Cardiac septum (tissue), 1 donor: ENCODE results near the gene HYI. TPM values are rescaled to one million over a fixed set of nuclear protein-coding genes. Genes with fewer than 3 reads are reported as not detected.

Source experiments
- DNase-seq: peaks from one replicate; pipeline ENCODE4 v3.0.0-alpha.2; 2020; ENCODE audit warnings: low spot score
- intact Hi-C: fragments of 100-400 bp; cut with DNase I; formaldehyde crosslinking; loops from one replicate; pipeline ENCODE4 v1.14.0; 2022
- total RNA-seq: library from RNA; stranded (reverse); fragmentation: NEBNext Ultra II Directional; extraction: Animal tissue kit (Norgen Biotek cat#: 25700); gene quantifications from one replicate; pipeline ENCODE4 v1.2.1, GENCODE V29; 2021
- donor health status: DM: no; HTN: no; CAD: no.

The HYI gene
- total RNA-seq, 1 donor from 2014 or later = 26.3 TPM

DNA sequence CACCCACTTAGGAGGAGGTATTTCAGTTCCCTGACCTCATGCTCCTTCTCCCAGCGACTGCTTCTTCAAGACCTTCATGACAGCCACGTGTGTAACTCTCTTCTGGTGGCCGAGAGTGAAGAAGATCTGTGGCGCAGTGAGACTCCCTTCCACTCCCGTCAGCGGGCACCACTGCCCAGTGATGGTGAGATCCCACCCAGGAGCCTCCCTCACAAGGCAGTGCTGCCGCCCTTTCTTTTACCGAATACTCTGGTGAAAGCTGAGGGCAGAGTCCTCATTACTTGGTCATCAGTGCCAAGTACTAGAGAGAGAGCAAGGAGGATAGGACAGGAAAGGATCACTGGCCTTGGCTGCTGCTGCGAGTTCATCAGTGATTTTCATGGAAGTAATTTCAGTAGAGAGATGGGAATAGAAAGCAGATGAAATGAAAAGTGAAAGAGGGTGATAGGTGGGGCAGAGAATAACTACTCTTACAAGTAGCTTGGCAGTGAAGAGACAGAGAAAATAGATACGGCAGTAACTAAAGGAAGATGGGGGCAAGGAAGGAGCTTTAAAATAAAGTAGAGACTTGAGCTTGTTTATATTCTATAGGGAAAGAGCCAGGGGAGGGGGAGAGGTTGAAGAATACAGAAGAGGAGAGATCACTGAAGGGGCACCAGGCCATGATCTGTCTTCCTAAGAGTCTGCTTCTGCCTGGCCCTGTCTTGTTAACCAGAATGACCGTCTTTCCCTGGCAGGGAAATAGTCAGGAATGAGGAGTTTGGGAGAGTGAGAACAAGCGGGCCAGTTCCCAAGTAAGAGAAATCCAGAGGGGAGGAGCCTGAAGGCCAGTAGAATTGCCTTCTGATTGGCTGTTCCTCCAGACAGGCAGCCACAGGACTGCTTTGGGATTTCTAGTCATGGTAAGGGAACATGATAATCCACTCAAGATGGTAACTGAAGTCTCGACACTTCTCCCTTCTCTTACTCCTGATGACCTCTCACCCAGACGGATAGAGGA, 18.3 kb downstream of the HYI start:
- intact Hi-C loops = no loop called here
- DNase-seq = peak; percentile 72

DNA sequence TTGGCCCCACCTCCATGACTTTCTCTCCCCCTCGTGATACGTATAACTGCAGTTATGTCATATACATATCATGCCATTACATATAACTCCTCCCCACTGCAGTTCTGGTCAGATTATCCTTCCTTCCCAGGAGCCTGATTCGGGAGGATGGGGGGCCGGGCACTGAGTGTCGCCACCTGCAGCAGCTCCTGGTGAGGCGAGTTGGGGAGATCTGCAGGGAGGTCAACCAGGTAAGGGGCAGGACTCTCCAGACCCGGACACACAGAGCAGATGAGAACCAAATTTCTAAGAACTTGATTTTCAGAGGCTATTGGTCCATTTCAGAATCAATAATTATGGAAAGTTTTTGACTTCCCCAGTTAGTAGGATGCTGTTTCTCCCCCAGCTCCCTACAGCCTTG, 19.5 kb downstream of the HYI start:
- DNase-seq = peak; percentile 46
- intact Hi-C loops = no loop called here

DNA sequence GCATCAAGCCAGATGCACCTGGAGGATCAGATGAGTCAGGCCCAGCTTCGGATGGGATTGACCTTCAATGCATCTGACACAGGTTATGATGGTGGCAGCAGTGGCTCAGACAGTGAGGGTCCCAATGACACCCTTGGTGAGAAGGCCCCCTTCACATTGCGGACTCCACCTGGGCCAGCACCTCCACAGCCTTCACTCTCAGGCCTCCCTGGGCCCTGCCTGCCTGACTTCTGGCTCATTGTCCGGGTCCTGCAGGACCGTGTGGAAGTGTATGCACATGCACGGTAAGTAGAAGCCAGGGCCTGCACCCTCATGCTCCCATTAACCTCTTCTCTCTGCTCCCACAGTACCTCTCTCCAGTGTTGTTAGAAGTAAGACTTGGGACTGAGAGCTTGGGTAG, 20.8 kb downstream of the HYI start:
- intact Hi-C loops = no loop called here
- DNase-seq = peak; percentile 43

DNA sequence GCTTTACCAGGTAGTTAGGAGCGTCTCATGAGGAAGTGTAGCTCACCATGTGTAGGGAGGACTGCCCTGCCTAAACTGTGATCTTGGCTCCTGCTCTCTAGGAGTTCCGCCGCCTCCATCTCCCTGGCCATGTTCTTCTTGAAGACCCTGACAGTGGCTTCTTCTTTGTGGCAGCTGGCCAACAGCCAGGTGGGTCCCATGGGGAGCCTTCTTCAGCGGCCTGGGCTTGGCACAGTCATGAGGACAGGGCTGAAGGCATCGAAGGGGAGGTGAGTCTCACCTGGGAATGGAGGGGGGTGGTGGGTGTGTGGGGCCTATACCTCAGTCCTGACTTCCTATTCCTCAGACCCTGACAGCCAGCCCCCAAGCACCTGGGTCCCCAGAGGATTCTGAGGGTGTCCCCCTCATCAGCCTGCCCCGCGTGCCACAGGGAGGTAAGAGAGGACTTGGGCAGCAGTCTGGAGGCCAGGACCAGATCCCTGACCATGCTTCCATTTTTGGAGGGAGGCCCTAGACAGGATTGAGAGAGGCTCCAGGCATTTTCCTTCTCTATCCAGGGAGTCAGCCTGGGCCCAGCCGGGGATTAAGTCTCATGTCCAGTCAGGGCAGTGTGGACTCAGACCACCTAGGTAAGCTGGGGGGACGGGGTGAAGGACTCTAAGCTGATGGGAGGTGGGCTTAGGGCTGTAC, 21.4 kb downstream of the HYI start:
- intact Hi-C loops = no loop called here
- DNase-seq = peak; percentile 58

DNA sequence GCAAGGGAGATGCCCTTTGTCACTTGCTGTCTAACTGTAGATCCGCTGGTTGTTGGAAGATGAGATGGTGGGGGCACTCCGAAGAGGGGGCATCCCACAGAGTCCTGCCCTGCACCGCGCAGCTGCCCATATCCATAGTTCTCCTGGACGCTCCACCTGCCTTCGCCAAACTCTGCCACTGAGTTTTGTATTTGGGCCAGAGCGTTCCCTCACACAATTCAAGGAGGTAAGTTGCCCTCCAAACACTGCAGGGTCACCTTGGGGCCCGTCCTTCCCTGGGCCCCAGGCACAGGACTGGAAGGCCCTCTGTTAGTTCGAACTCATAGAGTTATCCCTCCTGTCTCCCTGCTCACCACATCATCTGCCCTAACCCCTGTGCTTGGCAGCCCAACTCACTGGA, 22.1 kb downstream of the HYI start:
- intact Hi-C loops = no loop called here
- peak; percentile 6 for DNase-seq

DNA sequence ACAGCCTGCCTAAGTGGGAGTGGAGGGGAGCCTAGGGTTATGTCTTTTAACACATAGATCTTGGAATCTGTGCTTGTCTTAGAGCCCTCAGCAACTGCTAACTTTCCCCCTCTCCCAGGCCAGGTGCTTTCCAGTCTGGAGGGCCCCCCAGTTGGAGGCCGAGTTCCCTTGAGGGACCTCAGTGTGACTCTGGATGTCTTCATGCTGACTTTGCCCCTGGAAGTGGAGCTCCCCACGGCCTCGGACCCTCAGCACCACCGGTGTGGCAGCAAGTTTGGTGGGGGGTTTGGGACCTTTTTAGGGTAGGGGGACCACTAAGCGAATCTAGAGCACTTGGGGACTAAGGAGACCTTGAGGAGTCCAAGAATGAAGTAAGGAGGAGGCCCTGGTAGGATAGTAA, 22.9 kb downstream of the HYI start:
- peak; percentile 12 for DNase-seq
- intact Hi-C loops = no loop called here

DNA sequence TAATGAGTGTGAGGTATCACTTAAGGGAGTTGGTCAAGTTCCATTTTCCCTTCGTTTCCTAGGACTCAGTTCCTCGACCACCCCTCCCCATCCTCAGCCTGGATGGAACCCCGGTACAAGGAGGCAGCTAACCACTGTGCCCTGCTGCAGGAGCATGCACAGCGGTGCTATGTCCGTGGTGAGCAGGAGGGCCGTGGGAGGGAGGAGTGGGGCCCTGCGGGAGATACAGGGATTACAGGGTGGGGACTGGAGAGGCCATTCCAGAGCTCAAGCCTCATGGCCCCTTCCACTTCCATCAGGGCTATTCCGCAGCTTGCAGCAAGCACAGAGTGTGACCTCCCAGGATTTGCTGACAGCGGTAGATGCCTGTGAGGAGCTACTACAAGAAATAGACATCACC, 25.8 kb downstream of the HYI start:
- DNase-seq = no peak
- intact Hi-C loops = no loop called here

DNA sequence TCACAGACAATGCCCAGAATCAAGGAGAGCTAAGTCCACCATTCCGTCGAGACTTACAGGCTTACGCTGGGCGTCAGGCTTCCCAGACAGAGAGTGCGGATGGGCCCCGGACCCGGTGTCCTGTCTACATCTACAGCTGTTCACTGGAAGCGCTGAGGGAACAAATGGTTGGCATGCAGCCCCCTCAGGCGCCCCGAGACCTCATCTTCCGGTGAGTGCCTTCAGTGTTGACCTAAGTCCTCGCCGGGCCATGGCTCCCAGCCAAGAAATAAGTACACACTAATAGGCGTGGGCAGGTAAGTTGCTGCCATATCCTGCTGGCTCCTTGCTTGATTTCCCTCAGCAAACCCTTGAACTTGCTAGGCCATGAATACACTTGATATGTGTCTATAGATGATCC, 26.2 kb downstream of the HYI start:
- no peak for DNase-seq
- intact Hi-C loops = no loop called here

DNA sequence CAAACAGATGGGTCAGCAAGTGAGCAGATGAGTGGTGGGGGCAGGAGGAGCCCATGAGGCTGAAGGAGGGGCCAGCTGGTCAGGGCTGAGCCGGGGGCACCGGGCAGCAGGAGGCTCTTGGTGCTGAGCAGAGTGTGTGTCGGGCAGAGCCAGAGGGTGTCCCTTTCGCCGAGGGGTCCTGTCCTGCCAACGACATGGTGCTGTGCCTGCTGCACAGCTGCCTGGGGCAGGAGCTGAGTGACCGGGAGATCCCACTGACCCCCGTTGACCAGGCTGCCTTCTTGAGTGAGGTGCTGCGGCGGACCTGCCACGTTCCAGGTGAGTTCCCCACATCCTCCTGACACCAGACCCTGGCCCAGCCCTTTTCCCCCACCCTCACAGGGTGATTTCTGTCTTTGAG, 27.5 kb downstream of the HYI start:
- DNase-seq = no peak
- intact Hi-C loops = no loop called here

DNA sequence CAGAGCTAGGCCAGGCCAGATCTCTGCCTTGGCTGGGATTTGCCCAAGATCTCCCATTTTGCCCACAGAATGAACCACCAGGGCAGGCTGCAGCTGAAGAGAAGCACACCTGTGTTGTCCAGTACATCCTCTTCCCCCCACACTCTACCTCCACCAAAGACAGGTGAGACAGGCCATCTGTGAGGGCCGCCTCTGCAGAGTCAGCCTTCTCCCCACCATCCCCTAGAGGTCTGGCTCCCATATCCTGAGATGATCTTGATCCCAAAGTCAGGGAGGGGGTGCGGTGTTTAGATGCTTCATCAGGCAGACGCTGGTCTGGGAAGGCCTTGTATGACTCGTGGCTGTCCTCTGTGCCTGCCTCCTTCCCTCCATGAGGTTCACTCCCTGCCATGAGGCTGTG, 28.7 kb downstream of the HYI start:
- DNase-seq = no peak
- intact Hi-C loops = no loop called here

DNA sequence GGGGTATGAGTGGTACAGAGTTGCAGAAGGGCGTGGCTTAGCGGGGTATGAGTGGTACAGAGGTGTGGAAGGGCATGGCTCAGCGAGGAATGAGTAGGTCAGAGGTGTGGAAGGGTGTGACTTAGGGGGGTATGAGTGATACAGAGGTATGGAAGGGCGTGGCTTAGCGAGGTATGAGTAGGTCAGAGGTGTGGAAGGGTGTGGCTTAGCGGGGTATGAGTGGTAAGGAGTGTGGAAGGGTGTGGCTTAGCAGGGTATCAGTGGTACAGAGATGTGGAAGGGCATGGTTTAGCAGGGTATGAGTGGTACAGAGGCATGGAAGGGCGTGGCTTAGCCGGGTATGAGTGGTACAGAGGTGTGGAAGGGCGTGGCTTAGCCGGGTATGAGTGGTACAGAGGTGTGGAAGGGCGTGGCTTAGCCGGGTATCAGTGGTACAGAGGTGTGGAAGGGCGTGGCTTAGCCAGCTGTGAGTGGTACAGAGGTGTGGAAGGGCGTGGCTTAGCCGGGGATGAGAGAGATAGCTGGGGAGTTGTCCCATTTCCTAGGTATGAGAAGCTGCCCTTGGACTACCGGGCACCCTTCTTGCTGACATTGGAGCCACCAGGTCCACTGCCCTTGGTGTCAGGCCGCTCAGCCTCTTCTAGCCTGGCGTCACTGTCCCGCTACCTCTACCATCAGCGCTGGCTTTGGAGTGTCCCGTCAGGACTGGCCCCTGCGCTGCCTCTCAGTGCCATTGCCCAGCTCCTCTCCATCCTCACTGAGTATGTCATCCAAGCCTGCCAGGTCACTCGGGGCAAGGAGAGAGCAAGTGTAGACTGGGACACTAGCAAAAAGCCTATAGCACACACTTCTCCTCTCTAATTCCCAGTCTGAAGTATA, 29.8 kb downstream of the HYI start:
- peak; percentile 22 for DNase-seq
- intact Hi-C loops = no loop called here

DNA sequence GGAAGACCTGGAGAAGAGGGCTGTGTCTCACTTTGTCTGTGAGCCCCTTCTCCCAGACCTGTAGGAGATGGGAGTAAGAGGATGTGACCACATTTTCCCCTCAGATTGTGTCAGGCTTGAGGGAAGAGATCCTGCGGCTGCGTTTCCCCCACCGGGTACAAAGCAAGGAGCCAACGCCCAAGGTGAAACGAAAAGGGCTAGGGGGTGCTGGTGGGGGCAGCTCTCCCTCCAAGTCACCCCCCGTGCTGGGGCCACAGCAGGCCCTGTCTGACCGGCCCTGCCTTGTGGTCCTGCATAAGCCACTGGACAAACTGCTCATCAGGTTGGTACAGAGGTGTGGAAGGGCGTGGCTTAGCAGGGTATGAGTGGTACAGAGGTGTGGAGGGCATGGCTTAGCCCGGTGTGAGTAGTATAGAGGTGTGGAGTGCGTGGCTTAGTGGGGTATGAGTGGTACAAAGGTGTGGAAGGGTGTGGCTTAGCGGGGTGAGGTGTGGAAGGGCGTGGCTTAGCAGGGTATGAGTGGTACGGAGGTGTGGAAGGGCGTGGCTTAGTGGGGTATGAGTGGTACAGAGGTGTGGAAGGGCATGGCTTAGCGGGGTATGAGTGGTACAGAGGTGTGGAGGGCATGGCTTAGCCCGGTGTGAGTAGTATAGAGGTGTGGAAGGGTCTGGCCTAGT, 30.6 kb downstream of the HYI start:
- peak; percentile 27 for DNase-seq
- intact Hi-C loops = no loop called here

DNA sequence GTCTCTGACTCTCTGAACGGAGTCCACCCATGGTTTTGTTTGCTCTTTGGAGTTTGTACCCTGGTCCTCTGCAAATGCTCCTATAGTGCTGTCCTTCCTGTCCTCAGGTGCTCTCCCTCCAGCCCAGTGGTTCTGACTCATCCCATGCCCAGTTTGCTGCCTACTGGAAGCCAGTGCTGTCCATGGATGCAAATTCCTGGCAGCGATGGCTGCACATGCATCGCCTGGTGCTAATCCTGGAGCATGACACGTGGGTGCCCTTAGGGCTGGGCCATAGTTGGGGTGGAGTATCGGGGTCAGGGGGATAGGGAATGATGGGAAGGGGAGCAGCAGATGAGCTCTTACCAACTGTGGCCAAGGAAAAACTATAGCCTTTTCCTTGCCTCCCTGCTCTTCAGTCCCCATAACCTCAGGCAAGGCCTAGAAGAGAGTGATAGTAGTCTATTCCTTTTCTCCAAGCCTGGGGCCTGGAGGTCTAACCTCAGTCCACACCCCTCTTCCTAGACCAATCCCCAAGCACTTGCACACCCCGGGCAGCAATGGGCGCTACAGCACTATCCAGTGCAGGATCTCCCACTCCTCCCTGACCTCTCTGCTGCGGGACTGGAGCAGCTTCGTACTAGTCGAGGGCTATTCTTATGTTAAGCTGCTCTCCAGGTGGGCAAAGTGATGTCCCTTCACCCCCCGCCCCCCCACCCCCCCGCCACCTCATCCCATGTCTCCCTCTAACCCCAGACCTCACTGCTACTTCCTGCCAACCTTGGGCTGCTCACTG, 31.6 kb downstream of the HYI start:
- intact Hi-C loops = no loop called here
- peak; percentile 66 for DNase-seq

DNA sequence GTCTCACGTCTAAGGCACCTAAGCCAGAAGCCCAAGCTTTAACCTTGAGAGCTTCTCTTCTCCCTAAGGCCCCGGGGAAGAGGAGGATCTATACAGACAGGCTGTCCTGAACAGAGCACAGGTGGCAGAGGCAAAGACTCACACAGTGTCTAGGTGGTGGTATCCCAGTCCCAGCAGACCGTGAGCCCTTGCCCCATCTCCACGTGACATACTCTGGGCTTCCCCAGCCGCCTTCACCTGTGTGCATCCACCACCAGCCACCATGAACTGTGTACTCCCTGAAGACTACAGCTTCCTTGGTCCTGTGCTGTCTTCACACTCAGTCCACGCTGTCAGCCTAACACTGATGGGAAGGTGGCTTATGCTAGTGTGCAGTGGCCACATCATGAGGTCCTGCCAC, 32.3 kb downstream of the HYI start:
- intact Hi-C loops = no loop called here
- peak; percentile 43 for DNase-seq

DNA sequence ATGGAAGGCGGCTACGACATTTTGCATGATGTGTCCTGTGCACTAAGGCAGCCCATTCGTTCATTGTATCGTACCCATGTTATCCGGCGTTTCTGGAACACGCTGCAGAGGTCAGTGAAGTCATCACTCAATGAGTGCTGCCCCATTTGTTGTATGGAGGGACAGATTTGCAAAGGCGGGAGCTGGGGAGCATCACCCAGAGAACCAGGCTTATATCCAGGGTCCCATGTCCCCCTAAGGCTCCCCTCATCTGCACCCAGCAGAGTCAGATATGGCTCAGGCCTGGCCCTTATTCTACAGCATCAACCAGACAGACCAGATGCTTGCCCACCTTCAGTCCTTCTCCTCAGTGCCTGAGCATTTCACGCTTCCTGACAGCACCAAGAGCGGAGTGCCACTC, 32.9 kb downstream of the HYI start:
- intact Hi-C loops = no loop called here
- peak; percentile 6 for DNase-seq

DNA sequence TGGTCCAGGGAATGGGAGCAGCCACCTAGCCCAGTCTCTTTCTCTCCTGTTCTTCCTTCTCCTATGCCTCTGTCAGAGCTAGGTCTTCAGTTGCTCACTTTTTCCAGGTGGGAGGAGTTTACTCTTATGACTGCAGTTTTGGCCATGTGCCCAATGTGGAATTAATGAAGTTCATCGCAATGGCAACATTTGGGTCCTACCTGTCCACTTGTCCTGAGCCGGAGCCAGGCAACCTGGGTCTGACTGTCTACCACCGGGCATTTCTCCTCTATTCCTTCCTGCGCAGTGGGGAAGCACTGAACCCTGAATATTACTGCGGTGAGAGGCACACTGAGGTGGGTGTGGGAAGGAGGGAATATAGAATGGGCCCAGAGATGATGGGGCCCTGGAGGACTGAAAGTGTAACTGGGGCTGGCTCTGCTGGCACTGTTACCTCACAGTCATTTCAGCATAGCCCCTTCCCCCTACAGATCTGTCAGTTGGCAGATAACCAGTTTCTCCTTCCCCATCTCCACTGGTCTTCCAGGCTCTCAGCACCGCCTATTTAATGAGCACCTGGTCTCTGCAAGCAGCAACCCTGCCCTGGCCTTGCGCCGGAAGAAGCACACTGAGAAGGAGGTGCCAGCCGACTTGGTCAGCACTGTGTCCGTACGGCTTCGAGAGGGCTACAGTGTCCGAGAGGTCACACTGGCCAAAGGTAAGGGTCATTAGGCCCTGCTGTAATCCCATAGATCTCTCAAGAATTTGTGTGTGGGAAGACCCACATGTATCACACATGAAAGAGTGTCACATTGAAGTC, 33.9 kb downstream of the HYI start:
- intact Hi-C loops = no loop called here

DNA sequence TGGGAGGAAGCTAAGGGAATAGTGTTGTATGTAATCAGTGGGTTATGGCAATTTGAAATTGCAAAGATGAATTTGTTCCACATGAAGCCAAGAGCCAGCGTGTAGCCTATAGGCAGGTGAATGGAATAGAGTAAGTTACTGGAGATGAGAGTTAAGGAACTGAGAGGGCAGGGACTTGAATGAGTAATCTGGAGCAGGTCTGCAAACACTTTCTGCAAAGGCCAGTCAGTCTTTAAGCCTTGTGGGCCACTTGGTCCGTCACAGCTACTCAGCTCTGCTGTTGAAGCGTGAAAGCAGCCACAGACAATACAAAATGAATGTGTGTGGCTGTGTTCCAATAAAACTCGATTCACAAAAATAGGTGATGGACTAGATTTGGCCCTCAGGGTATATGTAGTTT, 34.9 kb downstream of the HYI start:
- intact Hi-C loops = no loop called here

More for the DNA sequence above, 33.9 kb downstream of the HYI start:
- DNase-seq = no peak

DNA sequence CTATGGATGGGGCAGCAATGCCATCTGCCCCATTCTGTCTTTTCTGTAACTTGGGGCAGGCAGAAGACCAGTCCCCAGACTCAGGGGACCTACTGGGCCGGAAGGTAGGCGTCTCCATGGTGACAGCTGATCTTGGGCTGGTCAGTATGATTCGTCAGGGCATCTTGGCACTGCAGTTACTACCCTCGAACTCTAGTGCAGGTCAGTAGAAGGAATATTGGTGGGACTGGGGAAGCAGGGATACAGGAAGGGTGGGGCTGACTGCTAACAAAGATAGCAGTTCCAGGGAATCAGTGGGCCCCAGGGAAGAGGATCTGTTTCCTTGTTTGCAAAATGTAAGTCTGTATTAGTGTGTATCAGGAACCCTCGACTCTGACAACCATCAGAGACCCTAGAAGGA, 37.8 kb downstream of the HYI start:
- DNase-seq = no peak
- intact Hi-C loops = loop anchor here (2.0 kb wide), 1 partner anchor 189 kb away; no protein-coding TSS in a partner anchor

More for the DNA sequence above, 34.9 kb downstream of the HYI start:
- DNase-seq = no peak
